K562 (cell line): ENCODE data around the gene GRIN2A. TPM values are rescaled to one million over a fixed set of nuclear protein-coding genes. Genes with fewer than 3 reads are reported as not detected.
A peak's percentile ranks its signal among the peaks of the same experiment; 100 is the strongest.

Experiments
- ATAC-seq: fragments of 200-7000 bp; cut with Tn5 transposase; 3 replicates; pipeline ENCODE4 v1.9.1; 2020; ENCODE audit warnings: moderate library complexity
- BruUV-seq: library from RNA; stranded (reverse); fragments of 400-500 nt; replicated peaks from 2 replicates; lab custom pipeline; 2021; lab: Mats Ljungman, UMichigan
- CTCF ChIA-PET: fragments of 300-600 bp; formaldehyde crosslinking; extraction: SDS; loops from one replicate; lab custom pipeline; 2021; ENCODE audit warnings: low intra/inter-chr PET ratio; lab: Yijun Ruan, JAX
- POLR2A ChIA-PET: fragments of 300-600, 350-650 bp; sonication (Branson Sonifier 250); formaldehyde crosslinking; extraction: SDS; loops from one replicate; lab custom pipeline; 2021; ENCODE audit warnings: antibody characterized with exemption, inconsistent platforms; lab: Yijun Ruan, JAX
- DNase-seq, 4 experiments: peaks; one replicate each; pipeline versions ENCODE4 v3.0.0 to v3.0.0-alpha.2; 2011 to 2018; ENCODE audit warnings: low spot score in 3 of 4, mixed read lengths in 3 of 4; ENCODE audit errors: extremely low read depth in 1 of 4
- FAIRE-seq: peaks from 2 replicates; lab custom pipeline; 2011; peaks lifted over from hg19 to GRCh38; lab: Jason Lieb, UNC
- H2AFZ ChIP-seq: 2 replicates; pipeline ENCODE4 v1.6.0; 2011; ENCODE audit warnings: low read depth, low read length, control low read depth, inconsistent platforms
- H3K27ac ChIP-seq: fragments of 200-600 bp; 3 replicates; pipeline ENCODE4 v1.8.0; 2011; ENCODE audit warnings: low read depth, mild to moderate bottlenecking, control low read depth, inconsistent platforms, low read length, moderate library complexity, mixed read lengths; ENCODE audit errors: extremely low read depth
- H3K27me3 ChIP-seq, 2 experiments: fragments of 300-600 bp in 1 of 2; 2 replicates in 1 of 2; 3 replicates in 1 of 2; pipeline versions ENCODE4 v1.6.0 to v1.8.0; 2011; ENCODE audit warnings: inconsistent platforms in 2 of 2, low read length in 2 of 2, mild to moderate bottlenecking in 1 of 2, mixed read lengths in 1 of 2, moderate library complexity in 1 of 2; ENCODE audit not compliant: control insufficient read depth in 2 of 2, insufficient read depth in 2 of 2
- H3K36me3 ChIP-seq: fragments of 300-600 bp; 3 replicates; pipeline ENCODE4 v1.8.0; 2011; ENCODE audit warnings: mild to moderate bottlenecking, low read length, inconsistent platforms; ENCODE audit not compliant: control insufficient read depth, insufficient read depth
- H3K4me1 ChIP-seq, 2 experiments: fragments of 200-600 bp in 1 of 2; replicated peaks in 1 of 2; 2 replicates in 1 of 2; 3 replicates in 1 of 2; pipeline versions ENCODE4 v1.5.1 to v1.8.0; 2011; ENCODE audit warnings: inconsistent platforms in 2 of 2, low read length in 2 of 2, mild to moderate bottlenecking in 1 of 2, mixed read lengths in 1 of 2, moderate library complexity in 1 of 2; ENCODE audit not compliant: control insufficient read depth in 2 of 2, insufficient read depth in 2 of 2
- H3K4me2 ChIP-seq: 2 replicates; pipeline ENCODE4 v1.6.1; 2011; ENCODE audit warnings: low read length, control low read depth, inconsistent platforms, mixed read lengths; ENCODE audit not compliant: insufficient read depth
- H3K4me3 ChIP-seq: fragments of 200-600 bp; sonication (generic), shearing (Covaris generic); 2 replicates; pipeline ENCODE4 v1.5.1; 2016; ENCODE audit warnings: control low read depth, inconsistent platforms
- H3K79me2 ChIP-seq: fragments of 200-600 bp; 3 replicates; pipeline ENCODE4 v1.8.0; 2011; ENCODE audit warnings: low read length, inconsistent platforms; ENCODE audit not compliant: control insufficient read depth, insufficient read depth
- H3K9ac ChIP-seq, 2 experiments: 2 replicates each; pipeline versions ENCODE4 v1.6.0 to v1.6.1; 2011; ENCODE audit warnings: low read depth in 2 of 2, low read length in 2 of 2, control low read depth in 1 of 2, inconsistent platforms in 1 of 2, mild to moderate bottlenecking in 1 of 2, mixed read lengths in 1 of 2; ENCODE audit not compliant: insufficient read depth in 1 of 2
- H3K9me1 ChIP-seq: one replicate; pipeline ENCODE4 v1.6.0; 2011; ENCODE audit warnings: inconsistent platforms, mild to moderate bottlenecking, low read length, moderate library complexity; ENCODE audit not compliant: control insufficient read depth, insufficient read depth
- H3K9me3 ChIP-seq: replicated peaks from 2 replicates; pipeline ENCODE4 v1.5.1; 2011; ENCODE audit warnings: low read depth, low read length, inconsistent platforms; ENCODE audit not compliant: control insufficient read depth, insufficient read depth
- H4K20me1 ChIP-seq: replicated peaks from 2 replicates; pipeline ENCODE4 v1.6.1; 2011; ENCODE audit warnings: low read length, inconsistent platforms, mixed read lengths; ENCODE audit not compliant: control insufficient read depth, insufficient read depth
- C11orf30 ChIP-seq: fragments of 450-650 bp; IDR thresholded peaks from 2 replicates; pipeline ENCODE4 v1.6.1; 2016; ENCODE audit warnings: low read depth, mild to moderate bottlenecking
- CXXC5 ChIP-seq: fragments of 250-450 bp; sonication (Bioruptor Pico); IDR thresholded peaks from 2 replicates; pipeline ENCODE4 v1.8.0; 2022; ENCODE audit warnings: inconsistent platforms, mild to moderate bottlenecking, moderate library complexity
- KLF6 ChIP-seq: fragments of 250-450 bp; sonication (Bioruptor Pico); IDR thresholded peaks from 2 replicates; pipeline ENCODE4 v1.4.0; 2020; ENCODE audit warnings: mild to moderate bottlenecking, moderate library complexity, borderline replicate concordance
- MAFF ChIP-seq: IDR thresholded peaks from 2 replicates; pipeline ENCODE4 v1.6.1; 2012; ENCODE audit warnings: low read length, improper control_type of control experiment
- MAFG ChIP-seq: fragments of 450-650 bp; conservative IDR thresholded peaks from 2 replicates; pipeline ENCODE4 v1.6.1; 2016; ENCODE audit warnings: missing genetic modification characterization, missing compliant biosample characterization
- MAFK ChIP-seq: IDR thresholded peaks from 2 replicates; pipeline ENCODE4 v1.6.1; 2011; ENCODE audit warnings: low read length, improper control_type of control experiment
- MED1 ChIP-seq: sonication (generic); formaldehyde crosslinking; IDR thresholded peaks from 2 replicates; pipeline ENCODE4 v1.8.1; 2023; ENCODE audit warnings: missing genetic modification reagents, borderline replicate concordance
- ZNF316 ChIP-seq: fragments of 450-650 bp; IDR thresholded peaks from 2 replicates; pipeline ENCODE4 v1.6.1; 2016
- WGBS: fragments of 100-300 bp; shearing (Covaris generic); methylation state at CpG from one replicate; pipeline ENCODE4 v1.1.6; 2016; ENCODE audit warnings: low coverage, mixed read lengths; ENCODE audit not compliant: insufficient coverage; ENCODE audit errors: missing lambda C conversion rate; 5-methylcytosine and 5-hydroxymethylcytosine counted together
- in situ Hi-C: fragments of 300-500 bp; cut with MboI; formaldehyde crosslinking; loops from 4 replicates; pipeline ENCODE4 v1.15.0; 2018; ENCODE audit warnings: inconsistent platforms, mixed read lengths
- intact Hi-C: fragments of 100-400 bp; cut with micrococcal nuclease; formaldehyde crosslinking; loops from 2 replicates; pipeline ENCODE4 v1.14.2; 2022
- polyA plus RNA-seq, 8 experiments: library from polyadenylated mRNA; depleted of rRNA in 4 of 8; stranded (reverse) in 5 of 8; unstranded in 3 of 8; fragments of >200 nt; fragmentation: Nextera tagmentation in 2 of 8; fragmentation: Illumina TruSeq in 1 of 8; extraction: Ambion mirVana in 2 of 8; extraction: Trizol in 1 of 8; gene quantifications; 2 replicates each; pipeline versions ENCODE4 v1.2.1 to v1.2.3, GENCODE V29; 2011 to 2014; ENCODE audit warnings: inconsistent platforms in 1 of 8, missing spikeins in 1 of 8
- total RNA-seq, 7 experiments: library from RNA; depleted of rRNA in 6 of 7; stranded (reverse); fragments of >200 nt in 6 of 7; fragmentation: Illumina TruSeq in 2 of 7; extraction: Trizol in 2 of 7; gene quantifications; 2 replicates each; pipeline versions ENCODE4 v1.2.1 to v1.2.3, GENCODE V29; 2011 to 2021; ENCODE audit warnings: low replicate concordance in 1 of 7

GRIN2A gene
- total and polyA plus RNA-seq, 9 of the 15 experiments (the other 6 are each of a cell fraction or from before 2014, with no cell fraction given) = not detected

- Histone ChIP-seq H3K4me2 (no peak overlapping the region), H3K79me2 (no peaks in the 10 kb centered on the region), H3K36me3 (no peaks in the 10 kb centered on the region), H2AFZ (no peak overlapping the region), H3K9me3 (no peaks in the 10 kb centered on the region), H3K9me1 (no peaks in the 10 kb centered on the region), H3K4me1 (no peaks in the 10 kb centered on the region), H4K20me1 (no peaks in the 10 kb centered on the region), H3K27ac (no peak overlapping the region), H3K4me3 (no peak overlapping the region), H3K9ac (no peak overlapping the region), H3K27me3 (peaks cover 3 to 6% of the 10 kb centered on the region in 2 experiments; a peak in 2 of 5 replicates)
- DNase-seq (no peak), ATAC-seq (no peak), FAIRE-seq (no peak)
- TF ChIP-seq ZNF316 (peak; percentile 92), CXXC5 (CRISPR knock-in tag) (no peak), C11orf30 (peak; percentile 76), MAFF (peak; percentile 82), MAFK (peak; percentile 77), KLF6 (CRISPR knock-in tag) (no peak), MAFG (peak; percentile 83), MED1 (CRISPR knock-in tag) (no peak)
- under 1% methylated on average over 5 of the region's 5 CpGs for WGBS
- in situ Hi-C loops (no loop called here), intact Hi-C loops (no loop called here)
- ChIA-PET POLR2A (interaction anchor here (0.6 kb wide), 1 partner anchor 34 kb away, joined by 3 read pairs; no protein-coding TSS in a partner anchor), CTCF (no interaction called here)
- BruUV-seq = no TSS peak
Observed at GRCh38 chr16:9913604-9914326, 268.5 kb downstream of the GRIN2A start.
